ENCODE measurements around the gene TBRG1. TPM values are rescaled to one million over a fixed set of nuclear protein-coding genes. Genes with fewer than 3 reads are reported as not detected.

Gene TBRG1, protein sequence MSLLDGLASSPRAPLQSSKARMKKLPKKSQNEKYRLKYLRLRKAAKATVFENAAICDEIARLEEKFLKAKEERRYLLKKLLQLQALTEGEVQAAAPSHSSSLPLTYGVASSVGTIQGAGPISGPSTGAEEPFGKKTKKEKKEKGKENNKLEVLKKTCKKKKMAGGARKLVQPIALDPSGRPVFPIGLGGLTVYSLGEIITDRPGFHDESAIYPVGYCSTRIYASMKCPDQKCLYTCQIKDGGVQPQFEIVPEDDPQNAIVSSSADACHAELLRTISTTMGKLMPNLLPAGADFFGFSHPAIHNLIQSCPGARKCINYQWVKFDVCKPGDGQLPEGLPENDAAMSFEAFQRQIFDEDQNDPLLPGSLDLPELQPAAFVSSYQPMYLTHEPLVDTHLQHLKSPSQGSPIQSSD
- total RNA-seq (2014; rRNA removed; shearing (Covaris generic); ENCODE audit: low replicate concordance), result 14.5 and 21.6 TPM in 2 replicates

GRCh38 chr11:124622531-124623451, at the start of gene TBRG1:
TBRG1 (plus strand) TSS chr11:124622864; CDS start chr11:124623084, 220 bp downstream.
- Histone ChIP-seq H3K27ac (ENCODE audit: low read length) (no peak within 1 kb of the TSS), H3K36me3 (ENCODE audit: insufficient read depth, low read length) (peaks cover 4% of the 10 kb centered on the region; the same call in 1 of the 2 replicates), H2AFZ (ENCODE audit: low read length) (no peak within 1 kb of the TSS), H3K27me3 (ENCODE audit: low read length) (no peaks in the 10 kb centered on the region), H3K4me2 (ENCODE audit: low read depth, low read length, poor library complexity, severe bottlenecking) (peak within 1 kb of the TSS; percentile 90), H3K4me3 (ENCODE audit: low read length) (peak within 1 kb of the TSS; percentile 69), H3K4me1 (ENCODE audit: low read length) (peaks cover 16% of the 10 kb centered on the region), H3K79me2 (ENCODE audit: low read length) (peaks cover 29% of the 10 kb centered on the region), H4K20me1 (ENCODE audit: insufficient read depth, low read depth, low read length) (peaks cover 6% of the 10 kb centered on the region; the same call in 1 of the 2 replicates), H3K9me2 (replicated peaks; ENCODE audit: insufficient read depth, low read length) (no peaks in the 10 kb centered on the region), H3K9me3 (ENCODE audit: low read length) (no peaks in the 10 kb centered on the region), H3K9ac (ENCODE audit: low read length) (peak within 1 kb of the TSS; percentile 89)
- DNase-seq, result peak; percentile 87

- no peak overlapping the region for H3K9ac ChIP-seq (ENCODE audit: low read length)
- no peak overlapping the region for H3K4me2 ChIP-seq (ENCODE audit: low read depth, low read length, poor library complexity, severe bottlenecking)
- no peaks in the 10 kb centered on the region for H3K4me1 ChIP-seq (ENCODE audit: low read length)
- no peaks in the 10 kb centered on the region for H3K79me2 ChIP-seq (ENCODE audit: low read length)
- H3K36me3 ChIP-seq (ENCODE audit: insufficient read depth, low read length), result no peaks in the 10 kb centered on the region
- no peak overlapping the region for H2AFZ ChIP-seq (ENCODE audit: low read length)
- H3K9me2 ChIP-seq (replicated peaks; ENCODE audit: insufficient read depth, low read length), result no peaks in the 10 kb centered on the region
- no peak overlapping the region for H3K27ac ChIP-seq (ENCODE audit: low read length)
- no peak for DNase-seq
- no peaks in the 10 kb centered on the region for H4K20me1 ChIP-seq (ENCODE audit: insufficient read depth, low read depth, low read length)
- no peak overlapping the region for H3K4me3 ChIP-seq (ENCODE audit: low read length)
- no peaks in the 10 kb centered on the region for H3K9me3 ChIP-seq (ENCODE audit: low read length)
- no peaks in the 10 kb centered on the region for H3K27me3 ChIP-seq (ENCODE audit: low read length)
Measured at GRCh38 chr11:124577716-124578427, 44.8 kb upstream of the TBRG1 start.

DNA sequence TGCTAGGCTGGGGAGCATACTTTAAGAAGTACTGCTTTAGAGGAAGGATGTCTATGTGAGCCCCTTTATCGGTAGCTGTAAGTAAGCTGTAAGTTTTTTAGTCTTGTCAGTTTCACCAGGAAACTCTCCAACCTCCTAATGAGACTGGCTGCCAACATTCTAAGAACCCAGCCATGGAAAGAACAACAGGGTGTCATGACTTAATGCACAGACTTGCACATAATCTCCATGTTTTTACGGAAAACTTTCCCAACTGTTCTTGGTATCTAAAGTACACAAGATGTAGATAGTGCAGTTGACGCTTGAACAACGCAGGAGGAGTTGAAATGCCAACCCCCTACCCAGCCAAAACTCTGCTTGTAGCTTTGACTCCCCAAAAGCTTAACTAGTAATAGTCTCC, 43.9 kb upstream of the TBRG1 start:
- no peaks in the 10 kb centered on the region for H3K79me2 ChIP-seq (ENCODE audit: low read length)
- no peaks in the 10 kb centered on the region for H3K36me3 ChIP-seq (ENCODE audit: insufficient read depth, low read length)
- no peaks in the 10 kb centered on the region for H4K20me1 ChIP-seq (ENCODE audit: insufficient read depth, low read depth, low read length)
- H3K4me1 ChIP-seq (ENCODE audit: low read length), result no peaks in the 10 kb centered on the region
- DNase-seq, result no peak
- no peak overlapping the region for H3K9ac ChIP-seq (ENCODE audit: low read length)
- H3K27ac ChIP-seq (ENCODE audit: low read length), result no peak overlapping the region
- no peak overlapping the region for H3K4me3 ChIP-seq (ENCODE audit: low read length)
- no peak overlapping the region for H2AFZ ChIP-seq (ENCODE audit: low read length)
- no peaks in the 10 kb centered on the region for H3K27me3 ChIP-seq (ENCODE audit: low read length)
- no peaks in the 10 kb centered on the region for H3K9me2 ChIP-seq (replicated peaks; ENCODE audit: insufficient read depth, low read length)
- H3K9me3 ChIP-seq (ENCODE audit: low read length), result no peaks in the 10 kb centered on the region
- no peak overlapping the region for H3K4me2 ChIP-seq (ENCODE audit: low read depth, low read length, poor library complexity, severe bottlenecking)

- Histone ChIP-seq H3K4me1 (ENCODE audit: low read length) (no peaks in the 10 kb centered on the region), H2AFZ (ENCODE audit: low read length) (no peak overlapping the region), H4K20me1 (ENCODE audit: insufficient read depth, low read depth, low read length) (no peaks in the 10 kb centered on the region), H3K9me3 (ENCODE audit: low read length) (no peaks in the 10 kb centered on the region), H3K4me3 (ENCODE audit: low read length) (no peak overlapping the region), H3K9me2 (replicated peaks; ENCODE audit: insufficient read depth, low read length) (no peaks in the 10 kb centered on the region), H3K9ac (ENCODE audit: low read length) (no peak overlapping the region), H3K27me3 (ENCODE audit: low read length) (no peaks in the 10 kb centered on the region), H3K4me2 (ENCODE audit: low read depth, low read length, poor library complexity, severe bottlenecking) (no peak overlapping the region), H3K36me3 (ENCODE audit: insufficient read depth, low read length) (no peaks in the 10 kb centered on the region), H3K79me2 (ENCODE audit: low read length) (no peaks in the 10 kb centered on the region), H3K27ac (ENCODE audit: low read length) (no peak overlapping the region)
- DNase-seq, result no peak
Measured at GRCh38 chr11:124581817-124582216, 40.8 kb upstream of the TBRG1 start.

DNA sequence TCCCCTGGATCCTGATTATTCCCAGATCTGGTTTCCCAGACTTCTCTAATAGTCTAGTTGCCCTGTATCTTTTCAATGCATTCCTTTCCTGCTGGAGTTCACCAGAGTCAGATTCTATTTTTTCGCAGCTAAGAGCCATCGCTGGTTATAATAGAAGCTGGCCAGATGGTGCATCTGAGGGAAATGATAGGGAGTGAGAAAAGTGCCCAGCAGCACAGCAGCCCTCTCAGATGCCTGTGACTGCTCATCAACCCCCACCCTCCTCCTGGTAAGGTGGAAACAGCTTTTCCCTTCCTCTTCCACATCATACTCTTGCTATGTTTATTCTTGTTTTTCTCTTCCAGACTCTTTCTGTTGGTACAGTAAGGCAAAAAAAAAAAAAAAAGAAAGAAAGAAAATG, 40.1 kb upstream of the TBRG1 start:
- H3K9me3 ChIP-seq (ENCODE audit: low read length), result no peaks in the 10 kb centered on the region
- no peak overlapping the region for H3K4me3 ChIP-seq (ENCODE audit: low read length)
- no peaks in the 10 kb centered on the region for H3K9me2 ChIP-seq (replicated peaks; ENCODE audit: insufficient read depth, low read length)
- no peaks in the 10 kb centered on the region for H3K79me2 ChIP-seq (ENCODE audit: low read length)
- H4K20me1 ChIP-seq (ENCODE audit: insufficient read depth, low read depth, low read length), result no peaks in the 10 kb centered on the region
- H2AFZ ChIP-seq (ENCODE audit: low read length), result no peak overlapping the region
- H3K36me3 ChIP-seq (ENCODE audit: insufficient read depth, low read length), result no peaks in the 10 kb centered on the region
- no peaks in the 10 kb centered on the region for H3K4me1 ChIP-seq (ENCODE audit: low read length)
- no peak overlapping the region for H3K27ac ChIP-seq (ENCODE audit: low read length)
- DNase-seq, result no peak
- no peaks in the 10 kb centered on the region for H3K27me3 ChIP-seq (ENCODE audit: low read length)
- no peak overlapping the region for H3K4me2 ChIP-seq (ENCODE audit: low read depth, low read length, poor library complexity, severe bottlenecking)
- no peak overlapping the region for H3K9ac ChIP-seq (ENCODE audit: low read length)

DNA sequence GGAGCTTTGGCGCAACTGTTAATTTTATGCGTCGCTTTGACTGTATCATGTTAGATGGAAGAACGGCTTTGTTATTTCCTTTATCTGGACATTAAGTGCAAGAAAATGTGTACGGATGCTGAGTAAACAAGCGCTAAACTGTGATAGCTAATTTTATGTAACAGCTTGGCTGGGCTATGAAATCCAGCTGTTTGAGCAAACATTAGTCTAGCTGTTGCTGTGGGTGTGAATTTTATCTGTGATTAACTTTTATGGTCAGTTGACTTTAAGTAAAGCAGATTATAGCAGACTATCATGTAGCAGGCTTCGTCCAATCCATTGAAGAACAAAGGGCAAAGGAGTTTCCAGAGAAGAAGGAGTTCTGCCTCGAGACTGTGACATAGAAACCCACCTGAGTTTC, 38.9 kb upstream of the TBRG1 start:
- Histone ChIP-seq H3K36me3 (ENCODE audit: insufficient read depth, low read length) (no peaks in the 10 kb centered on the region), H3K79me2 (ENCODE audit: low read length) (no peaks in the 10 kb centered on the region), H2AFZ (ENCODE audit: low read length) (no peak overlapping the region), H3K9ac (ENCODE audit: low read length) (no peak overlapping the region), H3K9me3 (ENCODE audit: low read length) (no peaks in the 10 kb centered on the region), H4K20me1 (ENCODE audit: insufficient read depth, low read depth, low read length) (no peaks in the 10 kb centered on the region), H3K4me3 (ENCODE audit: low read length) (no peak overlapping the region), H3K4me2 (ENCODE audit: low read depth, low read length, poor library complexity, severe bottlenecking) (no peak overlapping the region), H3K4me1 (ENCODE audit: low read length) (no peaks in the 10 kb centered on the region), H3K27me3 (ENCODE audit: low read length) (no peaks in the 10 kb centered on the region), H3K27ac (ENCODE audit: low read length) (no peak overlapping the region), H3K9me2 (replicated peaks; ENCODE audit: insufficient read depth, low read length) (no peaks in the 10 kb centered on the region)
- DNase-seq, result no peak

DNA sequence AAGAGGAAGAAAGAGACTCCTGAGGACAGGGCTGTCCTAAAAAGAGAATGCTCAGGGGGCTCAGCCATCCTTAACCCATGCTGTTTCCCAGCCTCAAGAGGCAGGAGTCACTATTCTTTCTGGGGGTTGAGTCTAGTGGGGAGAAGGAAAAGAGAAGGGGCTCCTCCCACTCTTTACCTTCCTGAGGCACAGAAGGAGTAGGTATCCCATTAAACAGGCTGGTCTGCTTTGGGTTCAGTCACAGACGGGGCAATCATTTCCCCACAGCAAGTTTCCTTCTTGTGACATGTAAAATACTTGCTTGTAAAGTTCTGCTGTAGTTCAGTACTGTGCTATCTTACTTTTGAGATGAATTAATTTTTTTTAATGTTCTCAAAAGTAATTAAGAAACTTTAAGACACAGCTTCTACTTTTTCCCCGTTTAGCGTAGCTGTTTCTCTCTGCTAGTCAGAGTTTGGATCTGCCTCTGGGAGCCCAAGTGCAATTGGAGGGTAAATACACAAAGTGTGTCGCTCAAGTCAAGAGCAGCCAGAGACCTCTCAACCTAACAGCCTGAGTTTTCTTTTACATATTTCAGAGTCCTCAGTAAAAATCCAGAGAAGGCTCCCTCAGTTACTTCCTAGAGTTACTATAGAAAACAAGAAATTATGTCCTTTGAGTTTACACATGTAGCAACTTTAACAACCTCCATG, 37.8 kb upstream of the TBRG1 start:
- DNase-seq, result no peak
- no peak overlapping the region for H2AFZ ChIP-seq (ENCODE audit: low read length)
- no peak overlapping the region for H3K27ac ChIP-seq (ENCODE audit: low read length)
- no peaks in the 10 kb centered on the region for H3K79me2 ChIP-seq (ENCODE audit: low read length)
- H3K27me3 ChIP-seq (ENCODE audit: low read length), result no peaks in the 10 kb centered on the region
- H3K9ac ChIP-seq (ENCODE audit: low read length), result no peak overlapping the region
- H4K20me1 ChIP-seq (ENCODE audit: insufficient read depth, low read depth, low read length), result no peaks in the 10 kb centered on the region
- no peaks in the 10 kb centered on the region for H3K9me2 ChIP-seq (replicated peaks; ENCODE audit: insufficient read depth, low read length)
- H3K4me3 ChIP-seq (ENCODE audit: low read length), result no peak overlapping the region
- no peaks in the 10 kb centered on the region for H3K9me3 ChIP-seq (ENCODE audit: low read length)
- no peak overlapping the region for H3K4me2 ChIP-seq (ENCODE audit: low read depth, low read length, poor library complexity, severe bottlenecking)
- H3K36me3 ChIP-seq (ENCODE audit: insufficient read depth, low read length), result no peaks in the 10 kb centered on the region
- H3K4me1 ChIP-seq (ENCODE audit: low read length), result no peaks in the 10 kb centered on the region
